SK-N-SH (cell line): ENCODE data around the gene SPATA25. TPM values are rescaled to one million over a fixed set of nuclear protein-coding genes. Genes with fewer than 3 reads are reported as not detected.
A peak's percentile ranks its signal among the peaks of the same experiment; 100 is the strongest.

ENCODE experiments used
- CTCF ChIA-PET: fragments of 300-600, 350-600 bp; formaldehyde crosslinking; extraction: SDS; loops from one replicate; lab custom pipeline; 2021; lab: Yijun Ruan, JAX
- POLR2A ChIA-PET: fragments of 350-600 bp; sonication (Branson Sonifier 250); formaldehyde crosslinking; extraction: SDS; loops from one replicate; lab custom pipeline; 2020; ENCODE audit warnings: antibody characterized with exemption, inconsistent platforms; lab: Yijun Ruan, JAX
- DNase-seq: peaks from one replicate; pipeline ENCODE4 v3.0.0; 2012
- H2AFZ ChIP-seq: fragments of 200-600 bp; sonication (generic); 2 replicates; pipeline ENCODE4 v1.8.1; 2016; ENCODE audit warnings: antibody characterized with exemption, mild to moderate bottlenecking, low read depth
- H3F3A ChIP-seq: fragments of 200-600 bp; sonication (generic); replicated peaks from 2 replicates; pipeline ENCODE3; 2016; ENCODE audit warnings: antibody characterized with exemption, mild to moderate bottlenecking; ENCODE audit not compliant: insufficient read depth
- H3K27ac ChIP-seq, 2 experiments: fragments of 200-500 bp in 1 of 2; fragments of 200-600 bp in 1 of 2; sonication (Bioruptor generic) in 1 of 2; sonication (generic), shearing (Covaris generic) in 1 of 2; 2 replicates each; pipeline versions ENCODE4 v1.5.1 to v1.6.1; 2014 to 2016; ENCODE audit warnings: low read depth in 2 of 2, inconsistent platforms in 1 of 2, low read length in 1 of 2, mild to moderate bottlenecking in 1 of 2, mixed read lengths in 1 of 2
- H3K27me3 ChIP-seq: fragments of 200-600 bp; sonication (generic), shearing (Covaris generic); 2 replicates; pipeline ENCODE4 v1.6.1; 2016; ENCODE audit warnings: mixed run types; ENCODE audit not compliant: insufficient read depth
- H3K36me3 ChIP-seq, 2 experiments: fragments of 200-500 bp in 1 of 2; fragments of 200-600 bp in 1 of 2; sonication (Bioruptor generic) in 1 of 2; sonication (generic) in 1 of 2; replicated peaks in 1 of 2; 2 replicates each; pipeline versions ENCODE3 to v1.5.1; 2014 to 2016; ENCODE audit warnings: low read length in 1 of 2, mild to moderate bottlenecking in 1 of 2; ENCODE audit not compliant: insufficient read depth in 2 of 2, control insufficient read depth in 1 of 2
- H3K4me1 ChIP-seq, 2 experiments: fragments of 200-500 bp in 1 of 2; fragments of 200-600 bp in 1 of 2; sonication (Bioruptor generic) in 1 of 2; sonication (generic), shearing (Covaris generic) in 1 of 2; 2 replicates each; pipeline versions ENCODE4 v1.5.1 to v1.6.1; 2014 to 2016; ENCODE audit warnings: low read depth in 1 of 2, low read length in 1 of 2, mixed run types in 1 of 2; ENCODE audit not compliant: insufficient read depth in 2 of 2, control insufficient read depth in 1 of 2
- H3K4me2 ChIP-seq: fragments of 200-600 bp; sonication (generic), shearing (Covaris generic); 2 replicates; pipeline ENCODE4 v1.6.1; 2017; ENCODE audit warnings: mixed run types
- H3K4me3 ChIP-seq, 2 experiments: fragments of 200-500 bp in 1 of 2; fragments of 200-600 bp in 1 of 2; sonication (Bioruptor generic) in 1 of 2; sonication (generic), shearing (Covaris generic) in 1 of 2; 2 replicates each; pipeline versions ENCODE4 v1.5.1 to v1.8.1; 2014 to 2016; ENCODE audit warnings: low read depth in 2 of 2, inconsistent platforms in 1 of 2, low read length in 1 of 2, mild to moderate bottlenecking in 1 of 2, mixed read lengths in 1 of 2, moderate library complexity in 1 of 2
- H3K79me2 ChIP-seq: fragments of 200-600 bp; sonication (generic); 2 replicates; pipeline ENCODE4 v1.8.1; 2017; ENCODE audit warnings: mild to moderate bottlenecking; ENCODE audit not compliant: insufficient read depth
- H3K9ac ChIP-seq: fragments of 200-600 bp; sonication (generic); 2 replicates; pipeline ENCODE4 v1.6.1; 2017; ENCODE audit warnings: mixed run types
- H3K9me2 ChIP-seq: fragments of 200-600 bp; sonication (generic); 2 replicates; pipeline ENCODE4 v1.6.1; 2017; ENCODE audit warnings: mixed run types
- H3K9me3 ChIP-seq: fragments of 200-600 bp; sonication (generic); 2 replicates; pipeline ENCODE4 v1.6.1; 2017; ENCODE audit warnings: mixed run types, mild to moderate bottlenecking, moderate library complexity
- H4K20me1 ChIP-seq: fragments of 200-600 bp; sonication (generic); 2 replicates; pipeline ENCODE4 v1.6.1; 2017; ENCODE audit warnings: mild to moderate bottlenecking, mixed run types; ENCODE audit not compliant: insufficient read depth
- CHD2 ChIP-seq: fragments of 150-350 bp; IDR thresholded peaks from 2 replicates; pipeline ENCODE4 v1.6.1; 2018; ENCODE audit warnings: low read length; ENCODE audit not compliant: partially characterized antibody
- EP300 ChIP-seq, 2 experiments: IDR thresholded peaks; 2 replicates each; pipeline versions ENCODE4 v1.4.0 to v1.6.1; 2012; ENCODE audit warnings: borderline replicate concordance in 1 of 2, low read depth in 1 of 2, low read length in 1 of 2
- EZH2phosphoT487 ChIP-seq: fragments of 200-600 bp; sonication (generic); IDR thresholded peaks from 2 replicates; pipeline ENCODE4 v1.6.1; 2017; ENCODE audit warnings: low read depth, mixed run types, mild to moderate bottlenecking, antibody characterized with exemption, moderate library complexity, borderline replicate concordance
- FOSL2 ChIP-seq: IDR thresholded peaks from 2 replicates; pipeline ENCODE4 v1.4.0; 2012; ENCODE audit warnings: low read depth, mild to moderate bottlenecking, moderate library complexity, borderline replicate concordance
- FOXJ3 ChIP-seq: sonication (generic); formaldehyde crosslinking; IDR thresholded peaks from 2 replicates; pipeline ENCODE4 v1.5.1; 2020; ENCODE audit warnings: mild to moderate bottlenecking, missing genetic modification reagents
- GABPA ChIP-seq: IDR thresholded peaks from 2 replicates; pipeline ENCODE4 v1.4.0; 2012; ENCODE audit warnings: low read depth, mild to moderate bottlenecking
- JUND ChIP-seq: IDR thresholded peaks from 2 replicates; pipeline ENCODE4 v1.4.0; 2012
- MXI1 ChIP-seq: IDR thresholded peaks from 2 replicates; pipeline ENCODE4 v1.6.1; 2012; ENCODE audit warnings: mild to moderate bottlenecking, low read depth, low read length, improper control_type of control experiment
- NFIC ChIP-seq: IDR thresholded peaks from 2 replicates; pipeline ENCODE4 v1.4.0; 2012; ENCODE audit warnings: borderline replicate concordance
- POLR2AphosphoS5 ChIP-seq: IDR thresholded peaks from 2 replicates; pipeline ENCODE4 v1.6.1; 2012; ENCODE audit warnings: low read depth, low read length
- RAD21 ChIP-seq: IDR thresholded peaks from 2 replicates; pipeline ENCODE4 v1.6.1; 2012; ENCODE audit warnings: mild to moderate bottlenecking, low read length
- RFX5 ChIP-seq: IDR thresholded peaks from 2 replicates; pipeline ENCODE4 v1.6.1; 2012; ENCODE audit warnings: mild to moderate bottlenecking, improper control_type of control experiment, low read length
- RXRA ChIP-seq: IDR thresholded peaks from 2 replicates; pipeline ENCODE4 v1.4.0; 2012; ENCODE audit warnings: low read depth, mild to moderate bottlenecking, borderline replicate concordance
- SIN3A ChIP-seq: IDR thresholded peaks from 2 replicates; pipeline ENCODE4 v1.6.1; 2012; ENCODE audit warnings: low read depth, mild to moderate bottlenecking, low read length, moderate library complexity, borderline replicate concordance
- TAF1 ChIP-seq: IDR thresholded peaks from 2 replicates; pipeline ENCODE4 v1.6.1; 2012; ENCODE audit warnings: low read depth, mild to moderate bottlenecking, low read length, moderate library complexity, borderline replicate concordance
- TCF12 ChIP-seq: IDR thresholded peaks from 2 replicates; pipeline ENCODE4 v1.4.0; 2012
- YY1 ChIP-seq: IDR thresholded peaks from 2 replicates; pipeline ENCODE4 v1.4.0; 2012; ENCODE audit warnings: low read depth, mild to moderate bottlenecking
- WGBS: methylation state at CpG from one replicate; pipeline ENCODE4 v1.1.6; 2017; ENCODE audit warnings: low lambda C conversion rate; 5-methylcytosine and 5-hydroxymethylcytosine counted together
- polyA plus RNA-seq, 3 experiments: library from polyadenylated mRNA; depleted of rRNA; stranded (reverse); fragments of >200 nt; gene quantifications; 2 replicates each; pipeline ENCODE4 v1.2.3, GENCODE V29; 2012
- TF ChIP-seq, protein P1 (sequence below): IDR thresholded peaks from 2 replicates; pipeline ENCODE4 v1.6.1; 2012; ENCODE audit warnings: mild to moderate bottlenecking, low read depth, low read length, moderate library complexity
- TF ChIP-seq, protein P2 (sequence below): IDR thresholded peaks from 2 replicates; pipeline ENCODE4 v1.4.0; 2012; ENCODE audit warnings: low read depth, borderline replicate concordance
- TF ChIP-seq, protein P3 (sequence below): IDR thresholded peaks from 2 replicates; pipeline ENCODE4 v1.4.0; 2012; ENCODE audit warnings: low read depth
- TF ChIP-seq, protein P4 (sequence below): IDR thresholded peaks from 2 replicates; pipeline ENCODE4 v1.4.0; 2012; ENCODE audit warnings: low read depth, borderline replicate concordance
- TF ChIP-seq, protein P5 (sequence below): IDR thresholded peaks from 2 replicates; pipeline ENCODE4; 2012

Gene SPATA25
- polyA plus RNA-seq, 1 of the 3 experiments (the other 2 are of a cell fraction), result 1.3 TPM

DNA sequence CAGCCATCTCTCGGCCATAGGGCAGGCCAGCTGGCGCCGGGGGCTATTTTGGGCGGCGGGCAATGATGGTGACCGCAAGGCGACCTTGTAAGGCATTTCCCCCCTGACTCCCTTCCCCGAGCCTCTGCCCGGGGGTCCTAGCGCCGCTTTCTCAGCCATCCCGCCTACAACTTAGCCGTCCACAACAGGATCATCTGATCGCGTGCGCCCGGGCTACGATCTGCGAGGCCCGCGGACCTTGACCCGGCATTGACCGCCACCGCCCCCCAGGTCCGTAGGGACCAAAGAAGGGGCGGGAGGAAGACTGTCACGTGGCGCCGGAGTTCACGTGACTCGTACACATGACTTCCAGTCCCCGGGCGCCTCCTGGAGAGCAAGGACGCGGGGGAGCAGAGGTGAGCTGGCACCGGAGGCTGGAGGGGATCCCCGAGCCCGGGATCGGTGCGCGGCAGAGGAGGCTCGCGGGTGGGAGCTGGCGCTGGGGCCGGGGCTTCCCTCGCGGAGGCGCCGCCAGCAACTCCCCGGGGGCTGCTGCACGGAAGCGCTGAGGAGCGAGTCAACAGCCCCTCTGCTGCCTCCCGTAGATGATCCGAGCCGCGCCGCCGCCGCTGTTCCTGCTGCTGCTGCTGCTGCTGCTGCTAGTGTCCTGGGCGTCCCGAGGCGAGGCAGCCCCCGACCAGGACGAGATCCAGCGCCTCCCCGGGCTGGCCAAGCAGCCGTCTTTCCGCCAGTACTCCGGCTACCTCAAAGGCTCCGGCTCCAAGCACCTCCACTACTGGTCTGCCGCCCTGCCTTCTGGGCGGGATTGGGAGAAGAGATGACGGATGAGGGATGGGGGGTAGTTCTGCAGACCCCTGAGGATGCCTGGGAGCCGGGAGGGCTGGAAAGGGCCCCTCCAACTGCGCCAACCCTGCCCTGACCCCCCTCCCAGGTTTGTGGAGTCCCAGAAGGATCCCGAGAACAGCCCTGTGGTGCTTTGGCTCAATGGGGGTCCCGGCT lies 3.9 kb upstream of the SPATA25 start, which contains the start of the genes CTSA and NEURL2:
CTSA (plus strand) TSS at position 351 of the 999 bp plus-strand sequence; CDS start at position 585, 234 bp downstream.
NEURL2 (minus strand) TSS at position 224 of the 999 bp plus-strand sequence; CDS start at position 7, 217 bp downstream.
- H3F3A ChIP-seq, result peaks cover 4% of the 10 kb centered on the region
- peaks cover 12 to 23% of the 10 kb centered on the region in 2 experiments for H3K36me3 ChIP-seq
- peak within 1 kb of the TSS; percentile 78 to 90 for H3K4me3 ChIP-seq
- H3K79me2 ChIP-seq, result peaks cover 19% of the 10 kb centered on the region
- WGBS, result under 1% methylated on average over 21 of the region's 78 CpGs
- H3K27me3 ChIP-seq, result no peaks in the 10 kb centered on the region
- POLR2A ChIA-PET, result interaction anchor here (0.8 to 2.8 kb wide), 11 partner anchors 10 to 80 kb away, joined by 3 to 26 read pairs (median 5); partner anchors contain the start of genes ACOT8, PCIF1, PLTP and SNX21
- H3K9ac ChIP-seq, result peak within 1 kb of the TSS; percentile 82
- no peaks in the 10 kb centered on the region for H4K20me1 ChIP-seq
- peak within 1 kb of the TSS; percentile 72 for H2AFZ ChIP-seq
- H3K9me3 ChIP-seq, result no peaks in the 10 kb centered on the region
- H3K9me2 ChIP-seq, result no peaks in the 10 kb centered on the region
- H3K27ac ChIP-seq, result peak within 1 kb of the TSS; percentile 58 to 89
- H3K4me2 ChIP-seq, result peak within 1 kb of the TSS; percentile 94
- H3K4me1 ChIP-seq, result peaks cover 0 to 9% of the 10 kb centered on the region in 2 experiments; a peak in 2 of 4 replicates
- CTCF ChIA-PET, result interaction anchor here (0.9 to 4.5 kb wide), 20 partner anchors 8 to 96 kb away, joined by 3 to 41 read pairs (median 9); partner anchors contain the start of genes ACOT8, PCIF1 and ZSWIM1
- DNase-seq, result peak; percentile 99
- TF ChIP-seq TCF12 (peak; percentile 49; the same call in 1 of the 2 replicates), NFIC (peak; percentile 32), RFX5 (no peak), GABPA (no peak), FOSL2 (peak; percentile 2; the same call in 1 of the 2 replicates), CHD2 (peak; percentile 72), SIN3A (peak; percentile 81; the same call in 1 of the 2 replicates), TAF1 (peak; percentile 84), JUND (peak; percentile 47; the same call in 1 of the 2 replicates), EZH2phosphoT487 (no peak), MXI1 (peak; percentile 85), RXRA (peak; percentile 90), POLR2AphosphoS5 (peak; percentile 75), EP300 (IDR thresholded peaks at IDR 0.05; ENCODE audit: borderline replicate concordance in 1 of 2, low read depth in 1 of 2, low read length in 1 of 2) (no peak), FOXJ3 (CRISPR knock-in tag) (0 out of 2 replicates have a peak, but pooled peaks have one; percentile 21), RAD21 (no peak), YY1 (peak; percentile 86)
- TF ChIP-seq, protein P1, sequence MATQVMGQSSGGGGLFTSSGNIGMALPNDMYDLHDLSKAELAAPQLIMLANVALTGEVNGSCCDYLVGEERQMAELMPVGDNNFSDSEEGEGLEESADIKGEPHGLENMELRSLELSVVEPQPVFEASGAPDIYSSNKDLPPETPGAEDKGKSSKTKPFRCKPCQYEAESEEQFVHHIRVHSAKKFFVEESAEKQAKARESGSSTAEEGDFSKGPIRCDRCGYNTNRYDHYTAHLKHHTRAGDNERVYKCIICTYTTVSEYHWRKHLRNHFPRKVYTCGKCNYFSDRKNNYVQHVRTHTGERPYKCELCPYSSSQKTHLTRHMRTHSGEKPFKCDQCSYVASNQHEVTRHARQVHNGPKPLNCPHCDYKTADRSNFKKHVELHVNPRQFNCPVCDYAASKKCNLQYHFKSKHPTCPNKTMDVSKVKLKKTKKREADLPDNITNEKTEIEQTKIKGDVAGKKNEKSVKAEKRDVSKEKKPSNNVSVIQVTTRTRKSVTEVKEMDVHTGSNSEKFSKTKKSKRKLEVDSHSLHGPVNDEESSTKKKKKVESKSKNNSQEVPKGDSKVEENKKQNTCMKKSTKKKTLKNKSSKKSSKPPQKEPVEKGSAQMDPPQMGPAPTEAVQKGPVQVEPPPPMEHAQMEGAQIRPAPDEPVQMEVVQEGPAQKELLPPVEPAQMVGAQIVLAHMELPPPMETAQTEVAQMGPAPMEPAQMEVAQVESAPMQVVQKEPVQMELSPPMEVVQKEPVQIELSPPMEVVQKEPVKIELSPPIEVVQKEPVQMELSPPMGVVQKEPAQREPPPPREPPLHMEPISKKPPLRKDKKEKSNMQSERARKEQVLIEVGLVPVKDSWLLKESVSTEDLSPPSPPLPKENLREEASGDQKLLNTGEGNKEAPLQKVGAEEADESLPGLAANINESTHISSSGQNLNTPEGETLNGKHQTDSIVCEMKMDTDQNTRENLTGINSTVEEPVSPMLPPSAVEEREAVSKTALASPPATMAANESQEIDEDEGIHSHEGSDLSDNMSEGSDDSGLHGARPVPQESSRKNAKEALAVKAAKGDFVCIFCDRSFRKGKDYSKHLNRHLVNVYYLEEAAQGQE, result peak; percentile 60; the same call in 1 of the 2 replicates
- TF ChIP-seq, protein P2, sequence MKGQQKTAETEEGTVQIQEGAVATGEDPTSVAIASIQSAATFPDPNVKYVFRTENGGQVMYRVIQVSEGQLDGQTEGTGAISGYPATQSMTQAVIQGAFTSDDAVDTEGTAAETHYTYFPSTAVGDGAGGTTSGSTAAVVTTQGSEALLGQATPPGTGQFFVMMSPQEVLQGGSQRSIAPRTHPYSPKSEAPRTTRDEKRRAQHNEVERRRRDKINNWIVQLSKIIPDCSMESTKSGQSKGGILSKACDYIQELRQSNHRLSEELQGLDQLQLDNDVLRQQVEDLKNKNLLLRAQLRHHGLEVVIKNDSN, result peak; percentile 100
- TF ChIP-seq, protein P3, sequence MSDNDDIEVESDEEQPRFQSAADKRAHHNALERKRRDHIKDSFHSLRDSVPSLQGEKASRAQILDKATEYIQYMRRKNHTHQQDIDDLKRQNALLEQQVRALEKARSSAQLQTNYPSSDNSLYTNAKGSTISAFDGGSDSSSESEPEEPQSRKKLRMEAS, result peak; percentile 91
- TF ChIP-seq, protein P4, sequence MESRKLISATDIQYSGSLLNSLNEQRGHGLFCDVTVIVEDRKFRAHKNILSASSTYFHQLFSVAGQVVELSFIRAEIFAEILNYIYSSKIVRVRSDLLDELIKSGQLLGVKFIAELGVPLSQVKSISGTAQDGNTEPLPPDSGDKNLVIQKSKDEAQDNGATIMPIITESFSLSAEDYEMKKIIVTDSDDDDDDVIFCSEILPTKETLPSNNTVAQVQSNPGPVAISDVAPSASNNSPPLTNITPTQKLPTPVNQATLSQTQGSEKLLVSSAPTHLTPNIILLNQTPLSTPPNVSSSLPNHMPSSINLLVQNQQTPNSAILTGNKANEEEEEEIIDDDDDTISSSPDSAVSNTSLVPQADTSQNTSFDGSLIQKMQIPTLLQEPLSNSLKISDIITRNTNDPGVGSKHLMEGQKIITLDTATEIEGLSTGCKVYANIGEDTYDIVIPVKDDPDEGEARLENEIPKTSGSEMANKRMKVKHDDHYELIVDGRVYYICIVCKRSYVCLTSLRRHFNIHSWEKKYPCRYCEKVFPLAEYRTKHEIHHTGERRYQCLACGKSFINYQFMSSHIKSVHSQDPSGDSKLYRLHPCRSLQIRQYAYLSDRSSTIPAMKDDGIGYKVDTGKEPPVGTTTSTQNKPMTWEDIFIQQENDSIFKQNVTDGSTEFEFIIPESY, result peak; percentile 25; the same call in 1 of the 2 replicates
- TF ChIP-seq, protein P5, sequence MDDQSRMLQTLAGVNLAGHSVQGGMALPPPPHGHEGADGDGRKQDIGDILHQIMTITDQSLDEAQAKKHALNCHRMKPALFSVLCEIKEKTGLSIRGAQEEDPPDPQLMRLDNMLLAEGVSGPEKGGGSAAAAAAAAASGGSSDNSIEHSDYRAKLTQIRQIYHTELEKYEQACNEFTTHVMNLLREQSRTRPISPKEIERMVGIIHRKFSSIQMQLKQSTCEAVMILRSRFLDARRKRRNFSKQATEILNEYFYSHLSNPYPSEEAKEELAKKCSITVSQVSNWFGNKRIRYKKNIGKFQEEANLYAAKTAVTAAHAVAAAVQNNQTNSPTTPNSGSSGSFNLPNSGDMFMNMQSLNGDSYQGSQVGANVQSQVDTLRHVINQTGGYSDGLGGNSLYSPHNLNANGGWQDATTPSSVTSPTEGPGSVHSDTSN, result 0 out of 2 replicates have a peak, but pooled peaks have one; percentile 5
